ENCODE measurements around the gene MGAT3.

MGAT3 gene

DNA sequence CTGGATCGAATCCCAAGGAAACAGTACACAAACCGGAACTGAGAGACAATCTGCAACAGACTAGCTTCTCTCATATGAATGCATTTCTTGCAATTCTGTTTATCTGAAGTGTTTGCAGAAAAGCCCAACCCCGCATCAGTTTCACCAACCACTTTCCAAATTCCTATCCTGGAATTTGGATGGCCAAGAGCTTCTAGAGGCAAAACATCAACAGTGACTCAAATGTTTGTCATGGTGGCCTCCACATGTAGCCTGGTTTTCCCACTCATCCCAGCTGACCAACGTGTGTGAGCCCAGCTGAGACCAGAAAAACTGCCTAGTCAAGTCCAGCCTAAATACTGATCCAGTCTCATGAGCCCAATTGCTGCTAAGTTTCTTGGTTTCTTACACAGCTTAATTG lies 36.9 kb downstream of the MGAT3 start:
- H3K4me3 ChIP-seq (ENCODE audit: low read depth, low read length): no peak overlapping the region
- TF ChIP-seq CTCF (IDR thresholded peaks at IDR 0.05; ENCODE audit: insufficient read depth, low read depth, low read length, missing control alignments): no peak
- no peak for DNase-seq (ENCODE audit: low read depth)

- no peak for DNase-seq (ENCODE audit: low read depth)
- TF ChIP-seq CTCF (IDR thresholded peaks at IDR 0.05; ENCODE audit: insufficient read depth, low read depth, low read length, missing control alignments): no peak
These were observed 37.8 kb downstream of the MGAT3 start for GRCh38 chr22:39494471-39495120.

GRCh38 chr22:39496131-39496838 lies 39.5 kb downstream of the MGAT3 start:
- no peak overlapping the region for H3K4me3 ChIP-seq (ENCODE audit: low read depth, low read length)
- TF ChIP-seq CTCF (IDR thresholded peaks at IDR 0.05; ENCODE audit: insufficient read depth, low read depth, low read length, missing control alignments): peak; percentile 80
- peak; percentile 70 for DNase-seq (ENCODE audit: low read depth)

More at GRCh38 chr22:39494471-39495120, 37.8 kb downstream of the MGAT3 start:
- H3K4me3 ChIP-seq (ENCODE audit: low read depth, low read length): no peak overlapping the region

DNA sequence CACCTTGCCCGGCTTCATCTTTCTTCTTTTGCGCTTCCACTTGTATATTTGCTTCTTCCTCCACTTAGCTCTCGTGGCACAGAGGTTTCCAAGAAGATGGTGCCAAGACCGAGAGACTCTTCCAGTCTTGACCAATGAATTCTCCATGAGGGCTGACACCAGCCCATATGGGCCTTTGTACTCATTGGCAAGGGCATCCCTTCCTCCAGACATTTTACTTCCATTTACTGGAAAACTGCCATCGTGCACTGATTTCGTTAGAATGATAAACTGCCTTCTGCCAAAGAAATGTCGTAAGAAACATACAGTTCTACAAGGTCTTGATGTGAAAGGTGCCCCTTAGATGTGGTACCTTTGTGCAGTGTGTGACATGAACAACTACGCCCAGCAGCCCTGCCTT lies 40.6 kb downstream of the MGAT3 start:
- TF ChIP-seq CTCF (IDR thresholded peaks at IDR 0.05; ENCODE audit: insufficient read depth, low read depth, low read length, missing control alignments): no peak
- DNase-seq (ENCODE audit: low read depth): no peak
- no peak overlapping the region for H3K4me3 ChIP-seq (ENCODE audit: low read depth, low read length)

- no peak overlapping the region for H3K4me3 ChIP-seq (ENCODE audit: low read depth, low read length)
- TF ChIP-seq CTCF (IDR thresholded peaks at IDR 0.05; ENCODE audit: insufficient read depth, low read depth, low read length, missing control alignments): no peak
- DNase-seq (ENCODE audit: low read depth): no peak
These were observed 41.6 kb downstream of the MGAT3 start for GRCh38 chr22:39498368-39498767.

DNA sequence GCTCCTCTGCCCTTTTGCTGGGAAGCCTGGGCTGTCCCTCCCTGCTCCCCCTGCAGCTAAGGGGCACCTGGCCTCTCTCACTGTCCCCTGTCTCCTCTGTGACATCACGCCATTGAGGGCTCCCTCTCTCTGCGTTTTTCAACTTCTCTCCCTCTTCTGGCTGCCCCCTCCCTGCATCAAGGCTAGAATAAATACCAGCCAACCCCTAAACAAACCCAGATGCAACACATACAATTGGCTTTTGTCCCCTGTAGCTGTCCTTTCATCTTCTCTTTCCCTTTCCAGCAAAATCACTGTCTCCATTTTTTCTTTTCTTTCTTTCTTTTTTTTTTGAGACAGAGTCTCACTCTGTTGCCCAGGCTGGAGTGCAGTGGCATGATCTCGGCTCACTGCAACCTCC lies 42.0 kb downstream of the MGAT3 start:
- TF ChIP-seq CTCF (IDR thresholded peaks at IDR 0.05; ENCODE audit: insufficient read depth, low read depth, low read length, missing control alignments): no peak
- DNase-seq (ENCODE audit: low read depth): no peak
- no peak overlapping the region for H3K4me3 ChIP-seq (ENCODE audit: low read depth, low read length)

All from GM12865 (cell line).